K562 (cell line): ENCODE measurements around the gene NPC1L1. TPM values are rescaled to one million over a fixed set of nuclear protein-coding genes. Genes with fewer than 3 reads are reported as not detected.

Source experiments
- ADNP ChIP-seq: fragments of 200-800 bp; sonication (Bioruptor generic); IDR thresholded peaks from 2 replicates; pipeline ENCODE4 v1.6.1; 2016; ENCODE audit warnings: missing genetic modification characterization, missing compliant biosample characterization
- ATF7 ChIP-seq: fragments of 450-650 bp; IDR thresholded peaks from 2 replicates; pipeline ENCODE4 v1.7.1; 2014; ENCODE audit warnings: mild to moderate bottlenecking, moderate library complexity
- CEBPB ChIP-seq: fragments of 450-650 bp; IDR thresholded peaks from 2 replicates; pipeline ENCODE4 v1.6.1; 2016; ENCODE audit warnings: missing genetic modification characterization, missing compliant biosample characterization
- CTBP1 ChIP-seq: fragments of 450-650 bp; IDR thresholded peaks from 2 replicates; pipeline ENCODE4 v1.6.1; 2016; ENCODE audit warnings: borderline replicate concordance
- DEAF1 ChIP-seq: fragments of 450-650 bp; formaldehyde crosslinking; IDR thresholded peaks from 2 replicates; pipeline ENCODE4 v1.4.0; 2020; ENCODE audit warnings: mild to moderate bottlenecking, moderate library complexity
- EHMT2 ChIP-seq: fragments of 450-650 bp; IDR thresholded peaks from 2 replicates; pipeline ENCODE4 v1.6.1; 2018; ENCODE audit warnings: antibody characterized with exemption
- ERF ChIP-seq: fragments of 450-650 bp; formaldehyde crosslinking; IDR thresholded peaks from 2 replicates; pipeline ENCODE4 v1.4.0; 2020; ENCODE audit warnings: mild to moderate bottlenecking, mixed read lengths
- HDAC8 ChIP-seq: fragments of 450-650 bp; IDR thresholded peaks from 2 replicates; pipeline ENCODE4 v1.6.1; 2016; ENCODE audit warnings: mild to moderate bottlenecking, missing genetic modification characterization, moderate library complexity, missing compliant biosample characterization
- HINFP ChIP-seq: fragments of 450-650 bp; conservative IDR thresholded peaks from 2 replicates; pipeline ENCODE4 v1.6.1; 2016; ENCODE audit warnings: missing genetic modification characterization, low read depth, mild to moderate bottlenecking, control low read depth, missing compliant biosample characterization
- KDM2B ChIP-seq: fragments of 250-450 bp; sonication (Bioruptor Pico); IDR thresholded peaks from 2 replicates; pipeline ENCODE4 v1.8.0; 2021; ENCODE audit warnings: mild to moderate bottlenecking, moderate library complexity
- MYBL2 ChIP-seq, 2 experiments: fragments of 450-650 bp in 1 of 2; sonication (generic) in 1 of 2; formaldehyde crosslinking in 1 of 2; IDR thresholded peaks; 2 replicates each; pipeline versions ENCODE4 v1.6.1 to v1.8.1; 2017 to 2022; ENCODE audit warnings: borderline replicate concordance in 1 of 2, inconsistent platforms in 1 of 2, low read depth in 1 of 2, mild to moderate bottlenecking in 1 of 2, missing genetic modification reagents in 1 of 2, moderate library complexity in 1 of 2
- NFYB ChIP-seq: IDR thresholded peaks from 2 replicates; pipeline ENCODE4 v1.6.1; 2011; ENCODE audit warnings: mild to moderate bottlenecking, moderate library complexity; ENCODE audit not compliant: insufficient read length; ENCODE audit errors: extremely low read depth
- NR2C1 ChIP-seq, 2 experiments: fragments of 450-650 bp; IDR thresholded peaks; 2 replicates each; pipeline ENCODE4 v1.6.1; 2017; ENCODE audit warnings: mild to moderate bottlenecking in 2 of 2, antibody characterized with exemption in 1 of 2, inconsistent platforms in 1 of 2, missing compliant biosample characterization in 1 of 2, missing genetic modification characterization in 1 of 2
- POLR2A ChIP-seq: fragments of 450-650 bp; conservative IDR thresholded peaks from 2 replicates; pipeline ENCODE4 v1.6.1; 2016
- SAFB ChIP-seq: fragments of 200-400 bp; formaldehyde crosslinking; IDR thresholded peaks from 2 replicates; pipeline ENCODE4 v1.6.1; 2017; ENCODE audit warnings: low read depth, low read length, borderline replicate concordance
- SOX6 ChIP-seq: fragments of 450-650 bp; IDR thresholded peaks from 2 replicates; pipeline ENCODE4 v1.6.1; 2014; ENCODE audit warnings: mild to moderate bottlenecking
- ZNF224 ChIP-seq: sonication (generic); formaldehyde crosslinking; IDR thresholded peaks from 2 replicates; pipeline ENCODE4 v1.8.0; 2022; ENCODE audit warnings: mild to moderate bottlenecking, missing genetic modification reagents
- ZNF384 ChIP-seq: IDR thresholded peaks from 2 replicates; pipeline ENCODE4 v1.6.1; 2012; ENCODE audit warnings: low read depth, low read length, improper control_type of control experiment
- ZNF696 ChIP-seq: fragments of 250-450 bp; sonication (Bioruptor Pico); conservative IDR thresholded peaks from 2 replicates; pipeline ENCODE4 v1.4.0; 2020; ENCODE audit warnings: mild to moderate bottlenecking, moderate library complexity
- ZNF766 ChIP-seq: fragments of 200-800 bp; sonication (Bioruptor generic); conservative IDR thresholded peaks from 2 replicates; pipeline ENCODE4 v1.6.1; 2016; ENCODE audit warnings: missing genetic modification characterization, missing compliant biosample characterization
- polyA plus RNA-seq, 8 experiments: library from polyadenylated mRNA; depleted of rRNA in 4 of 8; stranded (reverse) in 5 of 8; unstranded in 3 of 8; fragments of >200 nt; fragmentation: Nextera tagmentation in 2 of 8; fragmentation: Illumina TruSeq in 1 of 8; extraction: Ambion mirVana in 2 of 8; extraction: Trizol in 1 of 8; gene quantifications; 2 replicates each; pipeline versions ENCODE4 v1.2.1 to v1.2.3, GENCODE V29; 2011 to 2014; ENCODE audit warnings: inconsistent platforms in 1 of 8, missing spikeins in 1 of 8
- total RNA-seq, 7 experiments: library from RNA; depleted of rRNA in 6 of 7; stranded (reverse); fragments of >200 nt in 6 of 7; fragmentation: Illumina TruSeq in 2 of 7; extraction: Trizol in 2 of 7; gene quantifications; 2 replicates each; pipeline versions ENCODE4 v1.2.1 to v1.2.3, GENCODE V29; 2011 to 2021; ENCODE audit warnings: low replicate concordance in 1 of 7
- TF ChIP-seq, protein P1 (sequence below): fragments of 450-650 bp; IDR thresholded peaks from 2 replicates; pipeline ENCODE4 v1.6.1; 2018; ENCODE audit not compliant: partially characterized antibody

Gene NPC1L1
- total and polyA plus RNA-seq, 9 of the 15 experiments (the other 6 are each of a cell fraction or from before 2014, with no cell fraction given) = 0.01 to 0.18 (median 0.07) TPM; not detected in 4

DNA sequence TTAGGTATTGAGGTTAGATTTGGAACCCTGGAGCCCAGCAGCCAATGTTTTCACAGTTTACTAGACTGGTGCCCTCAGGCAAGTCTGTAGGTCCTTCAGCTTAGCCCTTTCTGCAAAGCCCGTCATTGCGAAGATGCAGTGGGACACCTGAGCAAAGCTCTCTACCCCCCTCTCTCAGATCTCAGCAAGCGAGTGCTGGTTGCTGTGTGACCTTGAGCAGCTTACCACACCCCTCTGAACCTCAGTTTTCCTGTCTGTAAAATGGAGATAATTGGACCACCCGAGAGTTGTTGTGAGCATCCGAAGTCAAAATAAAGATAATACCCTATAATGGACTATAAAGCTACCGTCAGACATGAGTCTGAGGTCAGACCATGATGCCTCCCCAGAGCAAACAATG is 3.7 kb downstream of the NPC1L1 start (continued):
- TF ChIP-seq HINFP (no peak), NFYB (no peak), ATF7 (no peak), DEAF1 (no peak), ZNF766 (CRISPR knock-in tag) (no peak), HDAC8 (tag) (no peak), SAFB (no peak), ERF (no peak), ZNF224 (CRISPR knock-in tag) (no peak), MYBL2 (IDR thresholded peaks at IDR 0.05; ENCODE audit: low read depth) (no peak), MYBL2 (CRISPR knock-in tag; IDR thresholded peaks at IDR 0.05; ENCODE audit: borderline replicate concordance) (no peak), NR2C1 (IDR thresholded peaks at IDR 0.05) (no peak), NR2C1 (tag; IDR thresholded peaks at IDR 0.05) (no peak), ADNP (tag) (peak; percentile 65; the same call in 1 of the 2 replicates), KDM2B (CRISPR knock-in tag) (no peak), POLR2A (no peak), ZNF384 (no peak), CTBP1 (no peak), SOX6 (no peak), EHMT2 (no peak), ZNF696 (no peak), CEBPB (tag) (no peak)
- TF ChIP-seq, protein P1, sequence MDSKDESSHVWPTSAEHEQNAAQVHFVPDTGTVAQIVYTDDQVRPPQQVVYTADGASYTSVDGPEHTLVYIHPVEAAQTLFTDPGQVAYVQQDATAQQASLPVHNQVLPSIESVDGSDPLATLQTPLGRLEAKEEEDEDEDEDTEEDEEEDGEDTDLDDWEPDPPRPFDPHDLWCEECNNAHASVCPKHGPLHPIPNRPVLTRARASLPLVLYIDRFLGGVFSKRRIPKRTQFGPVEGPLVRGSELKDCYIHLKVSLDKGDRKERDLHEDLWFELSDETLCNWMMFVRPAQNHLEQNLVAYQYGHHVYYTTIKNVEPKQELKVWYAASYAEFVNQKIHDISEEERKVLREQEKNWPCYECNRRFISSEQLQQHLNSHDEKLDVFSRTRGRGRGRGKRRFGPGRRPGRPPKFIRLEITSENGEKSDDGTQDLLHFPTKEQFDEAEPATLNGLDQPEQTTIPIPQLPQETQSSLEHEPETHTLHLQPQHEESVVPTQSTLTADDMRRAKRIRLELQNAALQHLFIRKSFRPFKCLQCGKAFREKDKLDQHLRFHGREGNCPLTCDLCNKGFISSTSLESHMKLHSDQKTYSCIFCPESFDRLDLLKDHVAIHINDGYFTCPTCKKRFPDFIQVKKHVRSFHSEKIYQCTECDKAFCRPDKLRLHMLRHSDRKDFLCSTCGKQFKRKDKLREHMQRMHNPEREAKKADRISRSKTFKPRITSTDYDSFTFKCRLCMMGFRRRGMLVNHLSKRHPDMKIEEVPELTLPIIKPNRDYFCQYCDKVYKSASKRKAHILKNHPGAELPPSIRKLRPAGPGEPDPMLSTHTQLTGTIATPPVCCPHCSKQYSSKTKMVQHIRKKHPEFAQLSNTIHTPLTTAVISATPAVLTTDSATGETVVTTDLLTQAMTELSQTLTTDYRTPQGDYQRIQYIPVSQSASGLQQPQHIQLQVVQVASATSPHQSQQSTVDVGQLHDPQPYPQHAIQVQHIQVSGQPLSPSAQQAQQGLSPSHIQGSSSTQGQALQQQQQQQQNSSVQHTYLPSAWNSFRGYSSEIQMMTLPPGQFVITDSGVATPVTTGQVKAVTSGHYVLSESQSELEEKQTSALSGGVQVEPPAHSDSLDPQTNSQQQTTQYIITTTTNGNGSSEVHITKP = no peak
